Vagina (tissue), 2 donors: Measurements from ENCODE around the gene SPRED3. TPM values are rescaled to one million over a fixed set of nuclear protein-coding genes. Genes with fewer than 3 reads are reported as not detected.

ENCODE experiments used
- DNase-seq, 2 donors: peaks; one replicate each; pipeline ENCODE4 v3.0.0-alpha.2; 2017; ENCODE audit errors: extremely low spot score in 2 of 2
- H3K27ac ChIP-seq: fragments of 200-600 bp; sonication (generic); one replicate; pipeline ENCODE4 v1.5.1; 2019
- H3K27me3 ChIP-seq: fragments of 200-600 bp; sonication (generic); one replicate; pipeline ENCODE4 v1.5.1; 2019
- H3K36me3 ChIP-seq, 2 donors: fragments of 200-600 bp; sonication (generic); one replicate each; pipeline ENCODE4 v1.5.1; 2017 to 2019
- H3K4me1 ChIP-seq: fragments of 200-600 bp; sonication (generic); one replicate; pipeline ENCODE4 v1.5.1; 2019
- H3K4me3 ChIP-seq, 2 donors: fragments of 200-600 bp; sonication (generic); 1 replicate in 1 of 2; 2 replicates in 1 of 2; pipeline ENCODE4 v1.5.1; 2016 to 2019
- H3K9me3 ChIP-seq: fragments of 200-600 bp; sonication (generic); one replicate; pipeline ENCODE4 v1.5.1; 2019
- CTCF ChIP-seq, 3 experiments: fragments of 450-650 bp in 2 of 3; fragments of 200-600 bp in 1 of 3; sonication (generic) in 1 of 3; IDR thresholded peaks; one replicate each; pipeline ENCODE4 v1.5.1; 2017 to 2019; ENCODE audit warnings: antibody characterized with exemption in 3 of 3, mild to moderate bottlenecking in 2 of 3, moderate library complexity in 2 of 3
- POLR2A ChIP-seq, 2 donors: fragments of 450-650 bp; IDR thresholded peaks; one replicate each; pipeline ENCODE4 v1.6.1; 2017; ENCODE audit warnings: antibody characterized with exemption in 2 of 2, mild to moderate bottlenecking in 2 of 2, moderate library complexity in 2 of 2
- POLR2AphosphoS5 ChIP-seq, 2 donors: sonication (generic); formaldehyde crosslinking; IDR thresholded peaks; one replicate each; pipeline ENCODE4 v1.9.0; 2017; ENCODE audit warnings: antibody characterized with exemption in 2 of 2, mild to moderate bottlenecking in 2 of 2, low read depth in 1 of 2; ENCODE audit not compliant: insufficient read depth in 1 of 2
- intact Hi-C: fragments of 100-400 bp; cut with DNase I; formaldehyde crosslinking; loops from one replicate; pipeline ENCODE4 v1.15.1; 2023
- total RNA-seq: library from RNA; depleted of rRNA; stranded (reverse); fragments of >200 nt; gene quantifications from one replicate; pipeline ENCODE4 v1.2.3, GENCODE V29; 2016

SPRED3 gene
- total RNA-seq, 1 donor from 2014 or later: 0.49 TPM

GRCh38 chr19:38384209-38385027 lies 4.1 kb upstream of the SPRED3 start:
- DNase-seq: no peak
- Histone ChIP-seq H3K4me3 (no peak overlapping the region), H3K9me3 (no peaks in the 10 kb centered on the region), H3K27ac (no peak overlapping the region), H3K36me3 (peaks cover 0 to 49% of the 10 kb centered on the region in 2 donors), H3K4me1 (peaks cover 36% of the 10 kb centered on the region), H3K27me3 (no peaks in the 10 kb centered on the region)
- TF ChIP-seq CTCF (IDR thresholded peaks at IDR 0.05) (no peak), POLR2AphosphoS5 (IDR thresholded peaks at IDR 0.05; ENCODE audit: insufficient read depth in 1 of 2, low read depth in 1 of 2) (no peak), POLR2A (IDR thresholded peaks at IDR 0.05) (no peak)
- intact Hi-C loops: no loop called here

GRCh38 chr19:38385057-38385803 lies 3.3 kb upstream of the SPRED3 start:
- TF ChIP-seq POLR2A (IDR thresholded peaks at IDR 0.05): no peak
- no peak for TF ChIP-seq POLR2AphosphoS5 (IDR thresholded peaks at IDR 0.05; ENCODE audit: insufficient read depth in 1 of 2, low read depth in 1 of 2)
- TF ChIP-seq CTCF (IDR thresholded peaks at IDR 0.05): no peak
- no peak for DNase-seq
- intact Hi-C loops: no loop called here
- peaks cover 39% of the 10 kb centered on the region for H3K4me1 ChIP-seq
- no peaks in the 10 kb centered on the region for H3K9me3 ChIP-seq
- H3K27ac ChIP-seq: no peak overlapping the region
- no peak overlapping the region for H3K4me3 ChIP-seq
- H3K27me3 ChIP-seq: no peaks in the 10 kb centered on the region
- H3K36me3 ChIP-seq: peaks cover 0 to 42% of the 10 kb centered on the region in 2 donors

GRCh38 chr19:38385804-38386257 lies 2.7 kb upstream of the SPRED3 start:
- Histone ChIP-seq H3K36me3 (peaks cover 0 to 36% of the 10 kb centered on the region in 2 donors), H3K4me3 (no peak overlapping the region), H3K9me3 (no peaks in the 10 kb centered on the region), H3K27me3 (no peaks in the 10 kb centered on the region), H3K27ac (no peak overlapping the region), H3K4me1 (peaks cover 39% of the 10 kb centered on the region)
- intact Hi-C loops: no loop called here
- no peak for TF ChIP-seq CTCF (IDR thresholded peaks at IDR 0.05)
- TF ChIP-seq POLR2AphosphoS5 (IDR thresholded peaks at IDR 0.05; ENCODE audit: insufficient read depth in 1 of 2, low read depth in 1 of 2): no peak
- TF ChIP-seq POLR2A (IDR thresholded peaks at IDR 0.05): no peak
- DNase-seq: no peak

GRCh38 chr19:38386300-38386970 lies 2.1 kb upstream of the SPRED3 start:
- intact Hi-C loops: no loop called here
- Histone ChIP-seq H3K27me3 (no peaks in the 10 kb centered on the region), H3K27ac (no peak overlapping the region), H3K4me3 (peak overlapping the region in 1 of 2 donors; percentile 56), H3K9me3 (no peaks in the 10 kb centered on the region), H3K4me1 (peaks cover 39% of the 10 kb centered on the region), H3K36me3 (peaks cover 0 to 30% of the 10 kb centered on the region in 2 donors)
- TF ChIP-seq POLR2AphosphoS5 (IDR thresholded peaks at IDR 0.05; ENCODE audit: insufficient read depth in 1 of 2, low read depth in 1 of 2) (no peak), POLR2A (IDR thresholded peaks at IDR 0.05) (no peak), CTCF (IDR thresholded peaks at IDR 0.05) (no peak)
- no peak for DNase-seq
